Caco-2 (cell line): Measurements from ENCODE around the gene TMEM131. TPM values are rescaled to one million over a fixed set of nuclear protein-coding genes. Genes with fewer than 3 reads are reported as not detected.

Experiments used
- BruUV-seq: library from RNA; stranded (reverse); fragments of 400-500 nt; replicated peaks from 2 replicates; lab custom pipeline; 2021; lab: Mats Ljungman, UMichigan
- CTCF ChIA-PET: fragments of 300-600 bp; sonication (Branson Sonifier 250); formaldehyde crosslinking; loops from one replicate; lab custom pipeline; 2022; ENCODE audit warnings: antibody characterized with exemption; lab: Charles Lee
- POLR2A ChIA-PET: fragments of 300-600 bp; sonication (Branson Sonifier 250); formaldehyde crosslinking; loops from one replicate; lab custom pipeline; 2022; ENCODE audit warnings: antibody characterized with exemption; lab: Charles Lee
- DNase-seq, 2 experiments: peaks; one replicate each; pipeline versions ENCODE4 v3.0.0 to v3.0.0-alpha.2; 2020 to 2022
- H3K27me3 ChIP-seq: replicated peaks from 2 replicates; pipeline ENCODE4 v1.6.0; 2011; ENCODE audit warnings: low read length; ENCODE audit not compliant: control insufficient read depth, insufficient read depth
- H3K36me3 ChIP-seq: 2 replicates; pipeline ENCODE4 v1.5.1; 2011; ENCODE audit warnings: low read length; ENCODE audit not compliant: control insufficient read depth, insufficient read depth
- H3K4me1 ChIP-seq: fragments of 250-450 bp; sonication (Bioruptor Pico); 2 replicates; pipeline ENCODE4 v1.5.1; 2020; ENCODE audit warnings: mild to moderate bottlenecking
- H3K4me3 ChIP-seq: 2 replicates; pipeline ENCODE4 v1.5.1; 2011; ENCODE audit warnings: low read depth, mild to moderate bottlenecking, control low read depth, low read length
- H3K9me3 ChIP-seq: fragments of 250-450 bp; sonication (Bioruptor Pico); 2 replicates; pipeline ENCODE4 v1.5.1; 2020; ENCODE audit warnings: mild to moderate bottlenecking, moderate library complexity
- H3K27ac Mint-ChIP-seq: one replicate; pipeline ENCODE4 v1.8.0; 2022; ENCODE audit warnings: mixed read lengths; ENCODE audit not compliant: unreplicated experiment
- H3K27me3 Mint-ChIP-seq: one replicate; pipeline ENCODE4 v1.8.0; 2022; ENCODE audit warnings: mixed read lengths; ENCODE audit not compliant: insufficient read depth, unreplicated experiment
- H3K36me3 Mint-ChIP-seq: one replicate; pipeline ENCODE4 v1.8.0; 2022; ENCODE audit warnings: mild to moderate bottlenecking, mixed read lengths; ENCODE audit not compliant: insufficient read depth, unreplicated experiment
- H3K4me1 Mint-ChIP-seq: one replicate; pipeline ENCODE4 v1.8.0; 2022; ENCODE audit warnings: low read depth, mixed read lengths; ENCODE audit not compliant: unreplicated experiment
- H3K4me3 Mint-ChIP-seq: one replicate; pipeline ENCODE4 v1.8.0; 2022; ENCODE audit warnings: mild to moderate bottlenecking, moderate library complexity, mixed read lengths; ENCODE audit not compliant: unreplicated experiment
- H3K9me3 Mint-ChIP-seq: one replicate; pipeline ENCODE4 v1.8.0; 2022; ENCODE audit warnings: mixed read lengths; ENCODE audit not compliant: unreplicated experiment
- intact Hi-C: fragments of 100-400 bp; cut with micrococcal nuclease; formaldehyde crosslinking; loops from one replicate; pipeline ENCODE4 v1.10.0; 2022; ENCODE audit not compliant: unreplicated experiment
- total RNA-seq: library from RNA; stranded (reverse); gene quantifications from 2 replicates; pipeline ENCODE4 v1.2.3, GENCODE V29; 2022
- TF ChIP-seq, protein P1 (sequence below), 2 experiments: fragments of 200-600 bp in 1 of 2; IDR thresholded peaks; 1 replicate in 1 of 2; 2 replicates in 1 of 2; pipeline versions ENCODE4 v1.5.1 to v1.8.0; 2011 to 2022; ENCODE audit warnings: antibody characterized with exemption in 1 of 2, control low read depth in 1 of 2, inconsistent platforms in 1 of 2, low read depth in 1 of 2, low read length in 1 of 2, mild to moderate bottlenecking in 1 of 2, moderate library complexity in 1 of 2; ENCODE audit not compliant: insufficient read depth in 1 of 2, severe bottlenecking in 1 of 2, unreplicated experiment in 1 of 2

The TMEM131 gene
- total RNA-seq, 1 experiment from 2014 or later: 36.3 TPM

DNA sequence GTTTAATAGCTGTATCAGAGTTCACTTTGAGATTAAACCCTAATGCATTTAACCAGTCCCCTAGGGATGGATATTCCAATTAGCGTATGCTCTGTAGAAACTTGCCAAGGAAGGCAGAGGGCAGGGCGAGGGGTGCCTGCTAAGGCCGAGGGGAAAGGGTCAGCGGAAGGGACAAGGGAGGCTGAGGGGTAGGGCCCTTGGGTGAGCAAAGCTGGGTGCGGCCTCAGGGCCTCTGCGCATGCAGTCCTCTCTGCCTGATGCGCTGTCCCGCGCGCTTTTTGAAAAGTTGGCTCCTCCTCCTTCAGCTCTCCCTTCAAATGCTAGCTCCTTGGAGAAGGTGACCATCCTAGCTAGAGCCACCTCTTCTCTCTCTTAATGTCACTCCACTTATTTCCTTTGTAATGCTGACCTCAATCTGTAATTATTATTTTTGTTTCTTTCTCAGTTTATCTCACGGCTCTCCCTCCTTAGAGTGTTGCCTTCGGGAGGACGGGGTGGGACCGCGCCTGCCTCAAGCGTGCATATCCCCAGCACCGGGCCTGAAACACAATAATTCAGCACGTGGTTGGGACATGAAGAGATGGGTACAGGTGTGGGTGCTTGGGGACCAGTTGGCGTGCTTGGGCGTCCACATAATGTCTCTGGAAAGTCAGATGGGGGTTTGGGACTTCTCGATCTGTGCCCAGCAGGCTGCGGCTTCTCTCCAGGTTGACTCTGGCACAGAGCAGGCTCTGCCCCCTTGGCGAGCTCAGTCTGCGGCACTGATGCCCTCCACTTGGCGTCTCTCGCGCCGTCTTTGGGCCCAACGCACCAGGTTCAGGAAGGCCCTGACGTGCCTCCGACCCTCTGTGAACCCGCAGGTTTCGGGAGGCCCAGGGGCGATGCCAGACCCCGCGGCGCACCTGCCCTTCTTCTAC is 272.3 kb downstream of the TMEM131 start:
- Histone ChIP-seq H3K27me3 (no peaks in the 10 kb centered on the region), H3K4me1 (peaks cover 8% of the 10 kb centered on the region), H3K4me3 (no peak overlapping the region), H3K36me3 (no peaks in the 10 kb centered on the region), H3K9me3 (no peaks in the 10 kb centered on the region)
- BruUV-seq: no TSS peak
- CTCF ChIA-PET: no interaction called here
- intact Hi-C loops: no loop called here
- Mint-ChIP-seq H3K36me3 (no peaks in the 10 kb centered on the region), H3K4me1 (peaks cover 10% of the 10 kb centered on the region), H3K27me3 (no peaks in the 10 kb centered on the region), H3K27ac (no peak overlapping the region), H3K9me3 (peaks cover 11% of the 10 kb centered on the region), H3K4me3 (no peak overlapping the region)
- POLR2A ChIA-PET: no interaction called here
- DNase-seq: no peak
- TF ChIP-seq, protein P1, sequence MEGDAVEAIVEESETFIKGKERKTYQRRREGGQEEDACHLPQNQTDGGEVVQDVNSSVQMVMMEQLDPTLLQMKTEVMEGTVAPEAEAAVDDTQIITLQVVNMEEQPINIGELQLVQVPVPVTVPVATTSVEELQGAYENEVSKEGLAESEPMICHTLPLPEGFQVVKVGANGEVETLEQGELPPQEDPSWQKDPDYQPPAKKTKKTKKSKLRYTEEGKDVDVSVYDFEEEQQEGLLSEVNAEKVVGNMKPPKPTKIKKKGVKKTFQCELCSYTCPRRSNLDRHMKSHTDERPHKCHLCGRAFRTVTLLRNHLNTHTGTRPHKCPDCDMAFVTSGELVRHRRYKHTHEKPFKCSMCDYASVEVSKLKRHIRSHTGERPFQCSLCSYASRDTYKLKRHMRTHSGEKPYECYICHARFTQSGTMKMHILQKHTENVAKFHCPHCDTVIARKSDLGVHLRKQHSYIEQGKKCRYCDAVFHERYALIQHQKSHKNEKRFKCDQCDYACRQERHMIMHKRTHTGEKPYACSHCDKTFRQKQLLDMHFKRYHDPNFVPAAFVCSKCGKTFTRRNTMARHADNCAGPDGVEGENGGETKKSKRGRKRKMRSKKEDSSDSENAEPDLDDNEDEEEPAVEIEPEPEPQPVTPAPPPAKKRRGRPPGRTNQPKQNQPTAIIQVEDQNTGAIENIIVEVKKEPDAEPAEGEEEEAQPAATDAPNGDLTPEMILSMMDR (IDR thresholded peaks at IDR 0.05; ENCODE audit: insufficient read depth in 1 of 2, low read depth in 1 of 2, low read length in 1 of 2, severe bottlenecking in 1 of 2, unreplicated experiment in 1 of 2): no peak

- no peaks in the 10 kb centered on the region for H3K36me3 Mint-ChIP-seq
- intact Hi-C loops: no loop called here
Observed at GRCh38 chr2:97722227-97722626, 273.5 kb downstream of the TMEM131 start.

GRCh38 chr2:97720746-97721145 is 275.0 kb downstream of the TMEM131 start:
- Mint-ChIP-seq H3K27me3 (no peaks in the 10 kb centered on the region), H3K4me3 (no peak overlapping the region), H3K36me3 (no peaks in the 10 kb centered on the region), H3K9me3 (no peaks in the 10 kb centered on the region), H3K4me1 (peaks cover 7% of the 10 kb centered on the region), H3K27ac (no peak overlapping the region)
- ChIA-PET POLR2A (interaction anchor here (0.6 kb wide), 1 partner anchor 22 kb away, joined by 4 read pairs; no protein-coding TSS in a partner anchor), CTCF (no interaction called here)
- H3K36me3 ChIP-seq: no peaks in the 10 kb centered on the region
- H3K4me1 ChIP-seq: peaks cover 8% of the 10 kb centered on the region
- TF ChIP-seq, protein P1 (IDR thresholded peaks at IDR 0.05; ENCODE audit: insufficient read depth in 1 of 2, low read depth in 1 of 2, low read length in 1 of 2, severe bottlenecking in 1 of 2, unreplicated experiment in 1 of 2): no peak
- no peaks in the 10 kb centered on the region for H3K27me3 ChIP-seq
- H3K4me3 ChIP-seq: no peak overlapping the region
- no peak for DNase-seq
- H3K9me3 ChIP-seq: no peaks in the 10 kb centered on the region
- no TSS peak for BruUV-seq
- intact Hi-C loops: no loop called here

More at GRCh38 chr2:97722227-97722626, 273.5 kb downstream of the TMEM131 start:
- H3K4me1 Mint-ChIP-seq: no peaks in the 10 kb centered on the region
- H3K27ac Mint-ChIP-seq: no peak overlapping the region
- no peaks in the 10 kb centered on the region for H3K9me3 ChIP-seq
- no peaks in the 10 kb centered on the region for H3K27me3 ChIP-seq
- H3K4me1 ChIP-seq: peaks cover 8% of the 10 kb centered on the region
- no peak overlapping the region for H3K4me3 ChIP-seq
- POLR2A ChIA-PET: no interaction called here
- no peaks in the 10 kb centered on the region for H3K27me3 Mint-ChIP-seq
- no peaks in the 10 kb centered on the region for H3K36me3 ChIP-seq
- TF ChIP-seq, protein P1 (IDR thresholded peaks at IDR 0.05; ENCODE audit: insufficient read depth in 1 of 2, low read depth in 1 of 2, low read length in 1 of 2, severe bottlenecking in 1 of 2, unreplicated experiment in 1 of 2): no peak
- H3K9me3 Mint-ChIP-seq: peaks cover 3% of the 10 kb centered on the region
- BruUV-seq: no TSS peak
- CTCF ChIA-PET: no interaction called here
- DNase-seq: peak in 1 of 2 experiments; percentile 16
- no peak overlapping the region for H3K4me3 Mint-ChIP-seq
